Activated CD4-positive, alpha-beta T cell treated with anti-CD3 and anti-CD28 coated beads, Interleukin-2, amount 50 U/mL, for 4 hours (primary cell): ENCODE data around the gene HYAL4.

Experiments
- DNase-seq, 2 experiments: peaks; one replicate each; pipeline ENCODE4 v3.0.0-alpha.2; 2020

Gene HYAL4

DNA sequence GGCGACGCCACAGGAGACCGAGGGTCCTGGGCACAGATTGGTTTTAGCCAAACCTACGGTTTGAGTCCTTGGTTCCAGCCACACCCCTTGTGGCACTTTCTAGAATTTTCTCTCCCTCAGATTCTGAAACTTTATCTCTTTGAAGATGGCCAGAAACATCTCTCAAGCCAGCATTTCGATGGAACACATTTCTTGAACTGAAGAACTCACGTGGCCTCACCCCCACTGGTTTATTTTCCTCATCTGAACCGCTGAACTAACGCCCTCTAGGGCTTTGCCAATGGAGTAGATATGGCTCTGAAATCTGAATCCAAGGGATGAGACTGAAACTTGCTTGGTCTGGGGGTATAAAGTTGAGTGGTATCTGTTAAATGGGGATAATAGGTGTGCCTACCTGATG lies 73.3 kb downstream of the HYAL4 start:
- no peak for DNase-seq

DNA sequence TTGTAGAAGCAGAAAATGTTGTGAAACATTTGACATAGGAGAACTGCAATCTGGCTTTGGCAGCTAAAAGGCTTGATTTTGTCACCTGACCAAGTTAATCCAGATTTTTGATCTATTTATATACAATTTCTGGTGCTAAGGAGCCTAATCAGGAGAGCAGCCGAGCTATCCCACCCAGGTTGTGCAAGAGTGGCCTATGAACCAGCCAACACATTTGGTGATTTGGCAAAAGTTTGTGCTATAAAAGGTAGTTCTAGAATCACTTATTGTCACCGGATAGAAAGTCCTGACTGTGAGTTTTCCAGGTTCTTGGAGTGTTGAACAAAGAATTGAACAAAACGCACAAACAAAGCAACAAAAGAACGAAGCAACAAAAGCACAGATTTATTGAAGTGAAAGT lies 78.6 kb downstream of the HYAL4 start:
- no peak for DNase-seq

DNA sequence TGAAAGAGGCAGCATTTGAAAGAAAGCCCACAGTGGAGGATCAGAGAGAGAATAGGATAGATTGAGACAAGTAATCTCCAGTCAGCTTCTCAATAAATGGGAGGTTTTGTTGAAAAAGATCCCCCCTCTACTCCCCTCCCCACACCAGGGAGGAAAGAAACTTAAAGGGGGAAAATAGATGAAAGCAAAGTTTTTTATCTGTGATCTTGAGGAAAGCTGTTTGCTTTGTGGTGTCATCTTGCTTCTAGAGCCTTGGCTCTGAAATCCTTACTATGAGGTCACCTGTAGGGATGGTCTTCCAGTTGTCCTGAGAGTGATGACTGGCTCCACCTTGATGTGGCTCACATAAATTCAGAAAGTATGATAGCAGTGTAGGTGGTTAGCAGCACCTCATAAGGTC lies 80.0 kb downstream of the HYAL4 start, which contains the start of gene SPAM1:
TSS of gene SPAM1 (plus strand) at position 301 of the 400 bp plus-strand sequence. CDS start 28,330 bp downstream, outside the sequence.
- DNase-seq = no peak
